ENCODE results near the gene SLC13A1. TPM values are rescaled to one million over a fixed set of nuclear protein-coding genes. Genes with fewer than 3 reads are reported as not detected.
A peak's percentile ranks its signal among the peaks of the same experiment; 100 is the strongest.

Gene SLC13A1
- total and polyA plus RNA-seq, 2 experiments from 2014 or later = not detected

DNA sequence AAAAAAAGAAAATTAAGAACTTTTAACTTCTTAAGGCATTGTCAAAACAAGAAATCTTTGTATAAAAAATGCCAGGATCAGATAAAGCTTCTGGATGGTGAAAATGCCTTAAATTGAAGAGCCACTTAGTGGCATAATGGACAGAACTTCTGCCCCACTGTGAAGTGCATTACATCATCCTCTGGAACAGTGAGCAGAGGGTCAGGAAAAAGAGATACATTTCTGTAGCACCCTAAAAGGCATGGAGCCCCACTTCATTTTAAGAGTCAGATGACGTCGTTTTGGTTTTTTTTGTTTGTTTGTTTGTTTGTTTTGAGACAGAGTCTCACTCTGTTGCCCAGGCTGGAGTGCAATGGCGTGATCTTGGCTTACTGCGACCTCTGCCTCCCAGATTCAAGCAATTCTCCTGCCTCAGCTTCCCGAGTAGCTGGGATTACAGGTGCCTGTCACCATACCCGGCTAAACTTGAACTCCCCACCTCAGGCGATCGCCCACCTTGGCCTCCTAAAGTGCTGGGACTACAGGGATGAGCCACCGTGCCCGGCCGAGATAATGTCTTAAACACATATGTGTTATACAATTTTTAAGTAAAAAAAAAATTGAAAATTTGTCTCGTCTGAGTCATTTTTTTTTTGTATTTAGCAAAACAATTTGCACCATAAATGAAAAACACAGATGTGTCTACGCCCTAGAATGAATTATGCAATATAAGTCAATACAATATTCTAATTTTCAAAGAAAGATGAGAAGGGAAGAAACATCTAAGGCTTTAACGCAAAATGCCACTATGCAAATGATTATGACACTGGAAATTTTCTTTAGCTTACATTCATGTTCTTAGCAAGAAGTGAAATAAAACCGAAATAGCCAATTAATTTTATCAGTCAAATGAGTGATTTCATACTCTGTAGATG, 29.2 kb downstream of the SLC13A1 start:
- Histone ChIP-seq H3K9me2 (ENCODE audit: insufficient read depth) (no peaks in the 10 kb centered on the region), H3K27me3 (ENCODE audit: insufficient read depth) (no peaks in the 10 kb centered on the region), H4K20me1 (replicated peaks; ENCODE audit: insufficient read depth) (no peaks in the 10 kb centered on the region), H3K36me3 (ENCODE audit: insufficient read depth) (no peaks in the 10 kb centered on the region), H3K27ac (ENCODE audit: low read depth) (no peak overlapping the region), H3K4me3 (no peak overlapping the region), H2AFZ (no peak overlapping the region), H3K4me1 (ENCODE audit: insufficient read depth) (no peaks in the 10 kb centered on the region), H3K4me2 (no peak overlapping the region), H3K79me2 (replicated peaks; ENCODE audit: insufficient read depth) (no peaks in the 10 kb centered on the region), H3F3A (replicated peaks; ENCODE audit: low read depth) (no peaks in the 10 kb centered on the region)
- ATAC-seq (no peak), DNase-seq (ENCODE audit: low spot score) (no peak)
- H3K9me3 Mint-ChIP-seq = no peaks in the 10 kb centered on the region
- peaks cover 1% of the 10 kb centered on the region for H3K27me3 Mint-ChIP-seq (ENCODE audit: insufficient read depth, low read depth, poor library complexity)
- no peaks in the 10 kb centered on the region for H3K36me3 Mint-ChIP-seq (ENCODE audit: low read depth)
- peak overlapping the region; percentile 31; the same call in 1 of the 2 replicates for H3K27ac Mint-ChIP-seq
- no peaks in the 10 kb centered on the region for H3K4me1 Mint-ChIP-seq
- H3K4me3 Mint-ChIP-seq = no peak overlapping the region
- no peak for TF ChIP-seq POLR2AphosphoS5 (IDR thresholded peaks at IDR 0.05; ENCODE audit: low read depth)
- TF ChIP-seq, protein P1, sequence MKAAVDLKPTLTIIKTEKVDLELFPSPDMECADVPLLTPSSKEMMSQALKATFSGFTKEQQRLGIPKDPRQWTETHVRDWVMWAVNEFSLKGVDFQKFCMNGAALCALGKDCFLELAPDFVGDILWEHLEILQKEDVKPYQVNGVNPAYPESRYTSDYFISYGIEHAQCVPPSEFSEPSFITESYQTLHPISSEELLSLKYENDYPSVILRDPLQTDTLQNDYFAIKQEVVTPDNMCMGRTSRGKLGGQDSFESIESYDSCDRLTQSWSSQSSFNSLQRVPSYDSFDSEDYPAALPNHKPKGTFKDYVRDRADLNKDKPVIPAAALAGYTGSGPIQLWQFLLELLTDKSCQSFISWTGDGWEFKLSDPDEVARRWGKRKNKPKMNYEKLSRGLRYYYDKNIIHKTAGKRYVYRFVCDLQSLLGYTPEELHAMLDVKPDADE (IDR thresholded peaks at IDR 0.05) = no peak
- no peak for TF ChIP-seq JUNB (IDR thresholded peaks at IDR 0.05; ENCODE audit: unreplicated experiment)
- no peak for TF ChIP-seq ZNF114 (CRISPR knock-in tag; IDR thresholded peaks at IDR 0.05)
- TF ChIP-seq EZH2phosphoT487 (IDR thresholded peaks at IDR 0.05; ENCODE audit: unreplicated experiment) = no peak

DNA sequence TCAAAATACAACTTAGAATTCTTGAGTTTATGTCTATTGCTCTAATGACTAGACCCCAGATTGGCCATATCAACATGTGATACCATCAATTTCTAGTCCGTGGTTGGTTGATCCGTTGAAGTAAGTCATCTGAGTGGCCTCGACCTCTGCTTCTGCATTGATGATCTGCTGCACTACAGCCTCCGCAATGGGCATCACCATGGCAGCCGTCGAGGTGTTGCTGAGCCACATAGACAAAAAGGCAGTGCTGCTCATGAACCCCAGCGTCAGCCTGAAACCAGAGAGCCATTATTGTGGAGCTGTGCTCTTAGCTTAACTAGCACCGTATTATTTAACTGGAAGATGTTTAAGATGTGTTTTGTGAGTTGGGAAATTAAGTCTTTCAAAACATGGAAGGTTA, 30.7 kb downstream of the SLC13A1 start:
- Histone ChIP-seq H2AFZ (no peak overlapping the region), H4K20me1 (replicated peaks; ENCODE audit: insufficient read depth) (no peaks in the 10 kb centered on the region), H3K27me3 (ENCODE audit: insufficient read depth) (no peaks in the 10 kb centered on the region), H3K4me1 (ENCODE audit: insufficient read depth) (no peaks in the 10 kb centered on the region), H3F3A (replicated peaks; ENCODE audit: low read depth) (no peaks in the 10 kb centered on the region), H3K27ac (ENCODE audit: low read depth) (no peak overlapping the region), H3K36me3 (ENCODE audit: insufficient read depth) (no peaks in the 10 kb centered on the region), H3K79me2 (replicated peaks; ENCODE audit: insufficient read depth) (no peaks in the 10 kb centered on the region), H3K4me3 (no peak overlapping the region), H3K4me2 (no peak overlapping the region), H3K9me2 (ENCODE audit: insufficient read depth) (no peaks in the 10 kb centered on the region)
- no peak for ATAC-seq
- no peak overlapping the region for H3K4me3 Mint-ChIP-seq
- H3K27me3 Mint-ChIP-seq (ENCODE audit: insufficient read depth, low read depth, poor library complexity) = peaks cover 1% of the 10 kb centered on the region
- no peaks in the 10 kb centered on the region for H3K4me1 Mint-ChIP-seq
- DNase-seq (ENCODE audit: low spot score) = no peak
- TF ChIP-seq, protein P1 (IDR thresholded peaks at IDR 0.05) = no peak
- TF ChIP-seq, protein P2, sequence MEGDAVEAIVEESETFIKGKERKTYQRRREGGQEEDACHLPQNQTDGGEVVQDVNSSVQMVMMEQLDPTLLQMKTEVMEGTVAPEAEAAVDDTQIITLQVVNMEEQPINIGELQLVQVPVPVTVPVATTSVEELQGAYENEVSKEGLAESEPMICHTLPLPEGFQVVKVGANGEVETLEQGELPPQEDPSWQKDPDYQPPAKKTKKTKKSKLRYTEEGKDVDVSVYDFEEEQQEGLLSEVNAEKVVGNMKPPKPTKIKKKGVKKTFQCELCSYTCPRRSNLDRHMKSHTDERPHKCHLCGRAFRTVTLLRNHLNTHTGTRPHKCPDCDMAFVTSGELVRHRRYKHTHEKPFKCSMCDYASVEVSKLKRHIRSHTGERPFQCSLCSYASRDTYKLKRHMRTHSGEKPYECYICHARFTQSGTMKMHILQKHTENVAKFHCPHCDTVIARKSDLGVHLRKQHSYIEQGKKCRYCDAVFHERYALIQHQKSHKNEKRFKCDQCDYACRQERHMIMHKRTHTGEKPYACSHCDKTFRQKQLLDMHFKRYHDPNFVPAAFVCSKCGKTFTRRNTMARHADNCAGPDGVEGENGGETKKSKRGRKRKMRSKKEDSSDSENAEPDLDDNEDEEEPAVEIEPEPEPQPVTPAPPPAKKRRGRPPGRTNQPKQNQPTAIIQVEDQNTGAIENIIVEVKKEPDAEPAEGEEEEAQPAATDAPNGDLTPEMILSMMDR (conservative IDR thresholded peaks at IDR 0.05; ENCODE audit: low read depth in 2 of 2) = no peak
- TF ChIP-seq ZNF331 (CRISPR knock-in tag; IDR thresholded peaks at IDR 0.05; ENCODE audit: low read depth) (no peak), EZH2phosphoT487 (IDR thresholded peaks at IDR 0.05; ENCODE audit: unreplicated experiment) (no peak), NANOG (IDR thresholded peaks at IDR 0.05; ENCODE audit: borderline replicate concordance) (no peak), POLR2AphosphoS5 (IDR thresholded peaks at IDR 0.05; ENCODE audit: low read depth) (no peak), ZNF114 (CRISPR knock-in tag; IDR thresholded peaks at IDR 0.05) (no peak)
- TF ChIP-seq, protein P3, sequence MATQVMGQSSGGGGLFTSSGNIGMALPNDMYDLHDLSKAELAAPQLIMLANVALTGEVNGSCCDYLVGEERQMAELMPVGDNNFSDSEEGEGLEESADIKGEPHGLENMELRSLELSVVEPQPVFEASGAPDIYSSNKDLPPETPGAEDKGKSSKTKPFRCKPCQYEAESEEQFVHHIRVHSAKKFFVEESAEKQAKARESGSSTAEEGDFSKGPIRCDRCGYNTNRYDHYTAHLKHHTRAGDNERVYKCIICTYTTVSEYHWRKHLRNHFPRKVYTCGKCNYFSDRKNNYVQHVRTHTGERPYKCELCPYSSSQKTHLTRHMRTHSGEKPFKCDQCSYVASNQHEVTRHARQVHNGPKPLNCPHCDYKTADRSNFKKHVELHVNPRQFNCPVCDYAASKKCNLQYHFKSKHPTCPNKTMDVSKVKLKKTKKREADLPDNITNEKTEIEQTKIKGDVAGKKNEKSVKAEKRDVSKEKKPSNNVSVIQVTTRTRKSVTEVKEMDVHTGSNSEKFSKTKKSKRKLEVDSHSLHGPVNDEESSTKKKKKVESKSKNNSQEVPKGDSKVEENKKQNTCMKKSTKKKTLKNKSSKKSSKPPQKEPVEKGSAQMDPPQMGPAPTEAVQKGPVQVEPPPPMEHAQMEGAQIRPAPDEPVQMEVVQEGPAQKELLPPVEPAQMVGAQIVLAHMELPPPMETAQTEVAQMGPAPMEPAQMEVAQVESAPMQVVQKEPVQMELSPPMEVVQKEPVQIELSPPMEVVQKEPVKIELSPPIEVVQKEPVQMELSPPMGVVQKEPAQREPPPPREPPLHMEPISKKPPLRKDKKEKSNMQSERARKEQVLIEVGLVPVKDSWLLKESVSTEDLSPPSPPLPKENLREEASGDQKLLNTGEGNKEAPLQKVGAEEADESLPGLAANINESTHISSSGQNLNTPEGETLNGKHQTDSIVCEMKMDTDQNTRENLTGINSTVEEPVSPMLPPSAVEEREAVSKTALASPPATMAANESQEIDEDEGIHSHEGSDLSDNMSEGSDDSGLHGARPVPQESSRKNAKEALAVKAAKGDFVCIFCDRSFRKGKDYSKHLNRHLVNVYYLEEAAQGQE (IDR thresholded peaks at IDR 0.05; ENCODE audit: unreplicated experiment) = no peak
- H3K27ac Mint-ChIP-seq = no peak overlapping the region
- no peaks in the 10 kb centered on the region for H3K36me3 Mint-ChIP-seq (ENCODE audit: low read depth)
- H3K9me3 Mint-ChIP-seq = no peaks in the 10 kb centered on the region

Data from GM23338 (cell line).